WTC11 (cell line): ENCODE results near the gene HTR6.

ENCODE experiments used
- FOXJ3 ChIP-seq: sonication (generic); formaldehyde crosslinking; IDR thresholded peaks from 2 replicates; pipeline ENCODE4 v1.9.0; 2021; ENCODE audit warnings: missing genetic modification reagents, mild to moderate bottlenecking, borderline replicate concordance
- TP53 ChIP-seq: sonication (generic); formaldehyde crosslinking; IDR thresholded peaks from 2 replicates; pipeline ENCODE4 v1.8.1; 2023; ENCODE audit warnings: mild to moderate bottlenecking, missing genetic modification reagents
- USF2 ChIP-seq: sonication (generic); formaldehyde crosslinking; IDR thresholded peaks from 2 replicates; pipeline ENCODE4 v1.8.1; 2023; ENCODE audit warnings: mild to moderate bottlenecking, missing genetic modification reagents, moderate library complexity
- TF ChIP-seq, protein P1 (sequence below): fragments of 200-600 bp; IDR thresholded peaks from 2 replicates; pipeline ENCODE4 v1.8.0; 2022; ENCODE audit warnings: antibody characterized with exemption

- TF ChIP-seq, protein P1, sequence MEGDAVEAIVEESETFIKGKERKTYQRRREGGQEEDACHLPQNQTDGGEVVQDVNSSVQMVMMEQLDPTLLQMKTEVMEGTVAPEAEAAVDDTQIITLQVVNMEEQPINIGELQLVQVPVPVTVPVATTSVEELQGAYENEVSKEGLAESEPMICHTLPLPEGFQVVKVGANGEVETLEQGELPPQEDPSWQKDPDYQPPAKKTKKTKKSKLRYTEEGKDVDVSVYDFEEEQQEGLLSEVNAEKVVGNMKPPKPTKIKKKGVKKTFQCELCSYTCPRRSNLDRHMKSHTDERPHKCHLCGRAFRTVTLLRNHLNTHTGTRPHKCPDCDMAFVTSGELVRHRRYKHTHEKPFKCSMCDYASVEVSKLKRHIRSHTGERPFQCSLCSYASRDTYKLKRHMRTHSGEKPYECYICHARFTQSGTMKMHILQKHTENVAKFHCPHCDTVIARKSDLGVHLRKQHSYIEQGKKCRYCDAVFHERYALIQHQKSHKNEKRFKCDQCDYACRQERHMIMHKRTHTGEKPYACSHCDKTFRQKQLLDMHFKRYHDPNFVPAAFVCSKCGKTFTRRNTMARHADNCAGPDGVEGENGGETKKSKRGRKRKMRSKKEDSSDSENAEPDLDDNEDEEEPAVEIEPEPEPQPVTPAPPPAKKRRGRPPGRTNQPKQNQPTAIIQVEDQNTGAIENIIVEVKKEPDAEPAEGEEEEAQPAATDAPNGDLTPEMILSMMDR, result no peak
- TF ChIP-seq USF2 (no peak), FOXJ3 (CRISPR knock-in tag) (no peak), TP53 (CRISPR knock-in tag) (no peak)
These were observed 24.0 kb upstream of the HTR6 start for GRCh38 chr1:19640363-19641316.
